Measurements from ENCODE around the gene KLHL4. TPM values are rescaled to one million over a fixed set of nuclear protein-coding genes. Genes with fewer than 3 reads are reported as not detected.

KLHL4 gene
- total RNA-seq, 2 experiments from 2014 or later: not detected

DNA sequence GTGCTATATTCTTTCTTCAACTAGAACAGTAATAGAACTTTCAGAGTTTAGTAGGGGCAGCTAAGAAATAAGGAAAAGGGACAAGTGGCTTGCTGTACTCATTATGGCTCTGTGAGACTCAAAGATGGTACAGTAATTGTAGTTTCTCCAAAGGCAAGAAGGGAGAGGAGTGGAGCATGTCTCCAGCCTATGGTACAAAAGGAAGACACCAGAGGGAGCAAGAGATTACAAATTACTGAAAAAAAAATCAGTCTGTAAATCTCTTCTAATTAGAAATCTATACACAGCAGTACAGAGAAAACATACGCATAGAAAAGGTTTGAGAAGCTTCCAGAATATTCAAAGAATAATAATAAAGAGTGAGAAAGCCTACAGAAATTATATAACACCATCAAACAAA lies 61.4 kb downstream of the KLHL4 start:
- no peaks in the 10 kb centered on the region for H3K4me1 ChIP-seq (ENCODE audit: insufficient read depth, low read length)
- CTCF ChIA-PET: no interaction called here
- Mint-ChIP-seq H3K36me3 (ENCODE audit: low read depth) (no peaks in the 10 kb centered on the region), H3K4me3 (no peak overlapping the region), H3K27ac (no peak overlapping the region), H3K27me3 (no peaks in the 10 kb centered on the region), H3K9me3 (no peaks in the 10 kb centered on the region), H3K4me1 (ENCODE audit: low read depth) (no peaks in the 10 kb centered on the region)
- intact Hi-C loops (cut with DNase I, micrococcal nuclease): no loop called here
- no peak overlapping the region for H3K27ac ChIP-seq (ENCODE audit: low read depth in 1 of 2, low read length in 2 of 2)
- DNase-seq (no peak), ATAC-seq (ENCODE audit: poor library complexity) (no peak)
- H3K4me3 ChIP-seq (ENCODE audit: low read length): no peak overlapping the region
- H3K36me3 ChIP-seq (ENCODE audit: insufficient read depth, low read length): no peaks in the 10 kb centered on the region
- POLR2A ChIA-PET: no interaction called here
- H3K27me3 ChIP-seq (ENCODE audit: control insufficient read depth in 1 of 2, insufficient read depth in 2 of 2, low read length in 2 of 2): no peaks in the 10 kb centered on the region
- H3K9me3 ChIP-seq (ENCODE audit: control insufficient read depth in 1 of 2, insufficient read depth in 1 of 2, low read length in 2 of 2): peaks cover 0 to 3% of the 10 kb centered on the region in 2 experiments
- TF ChIP-seq, protein P1, sequence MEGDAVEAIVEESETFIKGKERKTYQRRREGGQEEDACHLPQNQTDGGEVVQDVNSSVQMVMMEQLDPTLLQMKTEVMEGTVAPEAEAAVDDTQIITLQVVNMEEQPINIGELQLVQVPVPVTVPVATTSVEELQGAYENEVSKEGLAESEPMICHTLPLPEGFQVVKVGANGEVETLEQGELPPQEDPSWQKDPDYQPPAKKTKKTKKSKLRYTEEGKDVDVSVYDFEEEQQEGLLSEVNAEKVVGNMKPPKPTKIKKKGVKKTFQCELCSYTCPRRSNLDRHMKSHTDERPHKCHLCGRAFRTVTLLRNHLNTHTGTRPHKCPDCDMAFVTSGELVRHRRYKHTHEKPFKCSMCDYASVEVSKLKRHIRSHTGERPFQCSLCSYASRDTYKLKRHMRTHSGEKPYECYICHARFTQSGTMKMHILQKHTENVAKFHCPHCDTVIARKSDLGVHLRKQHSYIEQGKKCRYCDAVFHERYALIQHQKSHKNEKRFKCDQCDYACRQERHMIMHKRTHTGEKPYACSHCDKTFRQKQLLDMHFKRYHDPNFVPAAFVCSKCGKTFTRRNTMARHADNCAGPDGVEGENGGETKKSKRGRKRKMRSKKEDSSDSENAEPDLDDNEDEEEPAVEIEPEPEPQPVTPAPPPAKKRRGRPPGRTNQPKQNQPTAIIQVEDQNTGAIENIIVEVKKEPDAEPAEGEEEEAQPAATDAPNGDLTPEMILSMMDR (IDR thresholded peaks at IDR 0.05): no peak

GRCh38 chrX:87580862-87581261 lies 63.3 kb downstream of the KLHL4 start:
- Mint-ChIP-seq H3K9me3 (no peaks in the 10 kb centered on the region), H3K4me1 (ENCODE audit: low read depth) (no peaks in the 10 kb centered on the region), H3K27ac (no peak overlapping the region), H3K4me3 (no peak overlapping the region), H3K27me3 (no peaks in the 10 kb centered on the region), H3K36me3 (ENCODE audit: low read depth) (no peaks in the 10 kb centered on the region)
- intact Hi-C loops (cut with DNase I, micrococcal nuclease): no loop called here
- TF ChIP-seq, protein P1 (IDR thresholded peaks at IDR 0.05): no peak
- no peak for ATAC-seq (ENCODE audit: poor library complexity)
- ChIA-PET POLR2A (no interaction called here), CTCF (no interaction called here)
- Histone ChIP-seq H3K4me3 (ENCODE audit: low read length) (no peak overlapping the region), H3K9me3 (ENCODE audit: control insufficient read depth in 1 of 2, insufficient read depth in 1 of 2, low read length in 2 of 2) (peaks cover 0 to 3% of the 10 kb centered on the region in 2 experiments), H3K4me1 (ENCODE audit: insufficient read depth, low read length) (no peaks in the 10 kb centered on the region), H3K36me3 (ENCODE audit: insufficient read depth, low read length) (no peaks in the 10 kb centered on the region), H3K27me3 (ENCODE audit: control insufficient read depth in 1 of 2, insufficient read depth in 2 of 2, low read length in 2 of 2) (no peaks in the 10 kb centered on the region), H3K27ac (ENCODE audit: low read depth in 1 of 2, low read length in 2 of 2) (no peak overlapping the region)
- DNase-seq: no peak

GRCh38 chrX:87582453-87582852 lies 64.9 kb downstream of the KLHL4 start:
- POLR2A ChIA-PET: no interaction called here
- no peak overlapping the region for H3K27ac Mint-ChIP-seq
- no peaks in the 10 kb centered on the region for H3K4me1 Mint-ChIP-seq (ENCODE audit: low read depth)
- intact Hi-C loops (cut with DNase I, micrococcal nuclease): no loop called here
- no peak overlapping the region for H3K4me3 Mint-ChIP-seq
- peaks cover 0 to 3% of the 10 kb centered on the region in 2 experiments for H3K9me3 ChIP-seq (ENCODE audit: control insufficient read depth in 1 of 2, insufficient read depth in 1 of 2, low read length in 2 of 2)
- DNase-seq (no peak), ATAC-seq (ENCODE audit: poor library complexity) (no peak)
- H3K36me3 ChIP-seq (ENCODE audit: insufficient read depth, low read length): no peaks in the 10 kb centered on the region
- CTCF ChIA-PET: no interaction called here
- H3K9me3 Mint-ChIP-seq: no peaks in the 10 kb centered on the region
- no peaks in the 10 kb centered on the region for H3K27me3 ChIP-seq (ENCODE audit: control insufficient read depth in 1 of 2, insufficient read depth in 2 of 2, low read length in 2 of 2)
- no peak overlapping the region for H3K27ac ChIP-seq (ENCODE audit: low read depth in 1 of 2, low read length in 2 of 2)
- no peak overlapping the region for H3K4me3 ChIP-seq (ENCODE audit: low read length)
- no peaks in the 10 kb centered on the region for H3K4me1 ChIP-seq (ENCODE audit: insufficient read depth, low read length)
- H3K27me3 Mint-ChIP-seq: no peaks in the 10 kb centered on the region
- TF ChIP-seq, protein P1 (IDR thresholded peaks at IDR 0.05): no peak
- H3K36me3 Mint-ChIP-seq (ENCODE audit: low read depth): no peaks in the 10 kb centered on the region
